Uterus (tissue), 4 donors: ENCODE results near the gene CISH. TPM values are rescaled to one million over a fixed set of nuclear protein-coding genes. Genes with fewer than 3 reads are reported as not detected.

ENCODE experiments used
- DNase-seq, 2 donors: peaks; one replicate each; pipeline ENCODE4 v3.0.0-alpha.2; 2019 to 2020
- H3K27ac ChIP-seq, 2 donors: fragments of 200-600 bp; sonication (generic); 1 replicate in 1 of 2; 2 replicates in 1 of 2; pipeline ENCODE4 v1.5.1; 2016 to 2018
- H3K27me3 ChIP-seq, 2 donors: fragments of 200-600 bp; sonication (generic); one replicate each; pipeline ENCODE4 v1.5.1; 2018 to 2019; ENCODE audit warnings: control low read depth in 1 of 2
- H3K36me3 ChIP-seq, 2 donors: fragments of 200-600 bp; sonication (generic); one replicate each; pipeline ENCODE4 v1.5.1; 2019; ENCODE audit warnings: control low read depth in 1 of 2
- H3K4me1 ChIP-seq, 2 donors: fragments of 200-600 bp; sonication (generic); one replicate each; pipeline ENCODE4 v1.5.1; 2018 to 2019; ENCODE audit warnings: control low read depth in 1 of 2
- H3K4me3 ChIP-seq, 2 donors: fragments of 200-600 bp; sonication (generic); 1 replicate in 1 of 2; 2 replicates in 1 of 2; pipeline ENCODE4 v1.5.1; 2018 to 2019; ENCODE audit warnings: mild to moderate bottlenecking in 1 of 2
- H3K9me3 ChIP-seq, 2 donors: fragments of 200-600 bp; sonication (generic); one replicate each; pipeline ENCODE4 v1.5.1; 2019; ENCODE audit warnings: control low read depth in 1 of 2
- CTCF ChIP-seq, 4 experiments: fragments of 200-600 bp in 2 of 4; fragments of 450-650 bp in 2 of 4; sonication (generic) in 2 of 4; IDR thresholded peaks; one replicate each; pipeline ENCODE4 v1.5.1; 2016 to 2019; ENCODE audit warnings: antibody characterized with exemption in 4 of 4, mild to moderate bottlenecking in 2 of 4, moderate library complexity in 1 of 4
- POLR2A ChIP-seq, 2 donors: fragments of 450-650 bp; IDR thresholded peaks; one replicate each; pipeline ENCODE4 v1.6.1; 2016; ENCODE audit warnings: antibody characterized with exemption in 2 of 2, mild to moderate bottlenecking in 1 of 2, moderate library complexity in 1 of 2
- intact Hi-C: fragments of 100-400 bp; cut with DNase I; formaldehyde crosslinking; loops from one replicate; pipeline ENCODE4 v1.15.1; 2023; ENCODE audit warnings: low total_unique reads
- total RNA-seq, 4 donors: library from RNA; depleted of rRNA in 3 of 4; stranded (reverse); fragments of >200 nt in 3 of 4; gene quantifications; one replicate each; pipeline versions ENCODE4 v1.1.0 to v1.2.4, GENCODE V29; 2014 to 2023
- donor health status: DM: yes; HTN: yes; CAD: no.

The CISH gene
- total RNA-seq, 4 donors from 2014 or later: 2.1 to 12.3 (median 5.6) TPM; not detected in 1

- peak within 1 kb of the TSS; percentile 86 to 92 for H3K27ac ChIP-seq
- intact Hi-C loops: no loop called here
Observed at GRCh38 chr3:50568947-50569749, 42.4 kb downstream of the CISH start, which contains the start of gene HEMK1. Gene HEMK1 (plus strand): TSS chr3:50569522. CDS start chr3:50571105, 1,583 bp downstream.

GRCh38 chr3:50567386-50568167 is 44.0 kb downstream of the CISH start, which contains the start of gene C3orf18:
Gene C3orf18 (minus strand): TSS chr3:50567747. CDS start chr3:50565699, 2,048 bp downstream.
- peak; percentile 18 to 41 for TF ChIP-seq POLR2A (IDR thresholded peaks at IDR 0.05)
- TF ChIP-seq CTCF (IDR thresholded peaks at IDR 0.05): no peak
- Histone ChIP-seq H3K27ac (peak within 1 kb of the TSS; percentile 86 to 92), H3K4me3 (peak within 1 kb of the TSS; percentile 57 to 71), H3K27me3 (no peaks in the 10 kb centered on the region), H3K36me3 (no peaks in the 10 kb centered on the region), H3K9me3 (no peaks in the 10 kb centered on the region), H3K4me1 (peaks cover 0 to 9% of the 10 kb centered on the region in 2 donors)
- DNase-seq: peak; percentile 93 to 95
- intact Hi-C loops: no loop called here

More at GRCh38 chr3:50568947-50569749, 42.4 kb downstream of the CISH start, which contains the start of gene HEMK1:
- TF ChIP-seq POLR2A (IDR thresholded peaks at IDR 0.05) (peak; percentile 30 to 63), CTCF (IDR thresholded peaks at IDR 0.05) (peak in 2 of 4 experiments; percentile 9 to 23)
- Histone ChIP-seq H3K36me3 (no peaks in the 10 kb centered on the region), H3K9me3 (no peaks in the 10 kb centered on the region), H3K4me3 (peak within 1 kb of the TSS; percentile 57 to 71), H3K27me3 (no peaks in the 10 kb centered on the region), H3K4me1 (peaks cover 0 to 9% of the 10 kb centered on the region in 2 donors)
- peak; percentile 98 to 99 for DNase-seq

DNA sequence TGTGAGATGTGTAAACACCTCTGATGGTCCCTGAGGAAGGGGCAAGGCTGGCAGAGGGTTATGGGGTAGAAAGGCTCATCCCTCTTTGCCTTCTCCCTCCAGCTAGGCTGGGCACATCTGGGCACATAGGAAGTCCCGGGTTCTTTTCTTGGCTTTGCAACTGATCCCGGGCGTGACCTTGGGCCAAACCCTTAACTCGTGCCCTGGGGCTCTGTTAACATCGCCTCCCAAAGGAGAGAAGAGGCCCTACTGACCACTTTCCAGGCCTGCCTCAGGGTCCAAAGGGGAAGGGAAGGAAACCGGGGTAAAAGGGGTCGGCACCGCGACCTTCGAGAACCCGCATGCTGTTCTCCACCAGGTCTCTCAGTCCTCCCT is 44.6 kb downstream of the CISH start:
- no peak for DNase-seq
- Histone ChIP-seq H3K9me3 (no peaks in the 10 kb centered on the region), H3K27me3 (no peaks in the 10 kb centered on the region), H3K36me3 (no peaks in the 10 kb centered on the region), H3K4me1 (peaks cover 0 to 9% of the 10 kb centered on the region in 2 donors), H3K4me3 (peak overlapping the region; percentile 57 to 71), H3K27ac (peak overlapping the region; percentile 86 to 92)
- intact Hi-C loops: no loop called here
- no peak for TF ChIP-seq CTCF (IDR thresholded peaks at IDR 0.05)
- TF ChIP-seq POLR2A (IDR thresholded peaks at IDR 0.05): no peak

DNA sequence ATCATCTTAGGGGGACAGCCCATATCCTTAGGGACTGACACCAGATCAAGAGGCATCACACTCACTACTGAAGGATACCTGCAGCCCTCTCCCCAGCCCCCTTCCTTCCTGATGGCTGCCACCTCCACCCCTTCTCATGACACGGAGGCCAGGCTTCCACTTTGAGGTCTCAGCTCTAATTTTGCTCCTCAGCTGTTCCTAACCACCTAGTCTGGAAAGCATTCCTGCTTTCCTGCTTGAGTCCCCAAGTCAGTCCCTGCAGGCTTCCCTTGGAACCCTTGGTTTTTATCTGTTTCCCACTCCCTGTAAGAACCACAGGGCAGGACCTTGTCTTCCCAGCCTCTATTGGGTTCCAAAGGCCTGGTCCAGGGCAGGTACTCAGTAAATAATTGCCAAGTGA is 47.3 kb downstream of the CISH start:
- Histone ChIP-seq H3K27ac (no peak overlapping the region), H3K4me1 (no peaks in the 10 kb centered on the region), H3K27me3 (no peaks in the 10 kb centered on the region), H3K36me3 (no peaks in the 10 kb centered on the region), H3K4me3 (no peak overlapping the region), H3K9me3 (no peaks in the 10 kb centered on the region)
- intact Hi-C loops: no loop called here
- no peak for TF ChIP-seq CTCF (IDR thresholded peaks at IDR 0.05)
- no peak for TF ChIP-seq POLR2A (IDR thresholded peaks at IDR 0.05)
- DNase-seq: no peak
